M059J (cell line): ENCODE data around the gene ZNF786. TPM values are rescaled to one million over a fixed set of nuclear protein-coding genes. Genes with fewer than 3 reads are reported as not detected.
"Not testable (repeated sequence)": the region's sequence is repeated elsewhere in the genome, so short reads cannot be mapped to it uniquely, and the experiment has no call there.

Experiments
- DNase-seq: peaks from one replicate; pipeline ENCODE4 v3.0.0-alpha.2; 2012; ENCODE audit warnings: low read depth
- total RNA-seq: library from RNA; depleted of rRNA; stranded (reverse); fragments of >200 nt; shearing (Covaris generic); gene quantifications from 2 replicates; pipeline ENCODE4 v1.2.3, GENCODE V29; 2014

The ZNF786 gene
- total RNA-seq, 1 experiment from 2014 or later = 3.9 TPM

- no peak for DNase-seq
Measured at GRCh38 chr7:149077594-149077993, 12.9 kb downstream of the ZNF786 start.

GRCh38 chr7:149075286-149075685 is 15.2 kb downstream of the ZNF786 start:
- DNase-seq = no peak

DNA sequence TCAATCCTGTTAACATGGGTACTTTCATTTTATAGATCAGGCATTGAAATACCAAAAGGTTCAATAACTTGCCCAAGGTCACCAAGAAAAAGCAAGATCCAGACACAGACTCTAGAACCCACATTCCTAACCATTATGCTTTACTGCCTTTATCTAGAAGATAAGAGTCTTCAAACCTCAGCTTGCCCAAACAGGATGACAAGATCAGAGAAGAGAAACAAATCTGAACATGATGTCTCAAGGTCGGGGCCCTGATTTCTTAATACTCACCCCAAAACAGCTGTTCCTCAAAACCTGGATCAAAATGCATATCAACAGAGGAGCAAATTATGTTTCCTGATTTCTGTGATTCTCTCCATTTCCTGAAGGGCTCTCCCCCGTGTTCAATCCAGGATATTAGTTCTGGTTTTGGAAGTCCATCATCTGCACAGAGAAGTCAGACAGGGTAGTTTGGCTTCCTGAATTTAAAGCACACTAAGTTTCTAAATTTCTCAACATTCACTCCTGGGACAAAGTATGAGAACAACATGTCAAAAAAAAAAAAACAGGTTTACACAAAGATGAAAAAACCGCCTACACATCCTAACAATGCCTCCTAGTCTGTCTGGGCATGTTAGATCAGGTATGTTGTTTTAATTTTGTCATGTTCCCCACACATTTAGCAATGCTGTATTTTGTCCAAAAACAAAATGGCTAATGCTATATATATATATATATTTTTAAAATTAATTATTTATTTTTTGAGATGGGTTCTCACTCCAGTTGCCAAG is 16.2 kb downstream of the ZNF786 start:
- no peak for DNase-seq

DNA sequence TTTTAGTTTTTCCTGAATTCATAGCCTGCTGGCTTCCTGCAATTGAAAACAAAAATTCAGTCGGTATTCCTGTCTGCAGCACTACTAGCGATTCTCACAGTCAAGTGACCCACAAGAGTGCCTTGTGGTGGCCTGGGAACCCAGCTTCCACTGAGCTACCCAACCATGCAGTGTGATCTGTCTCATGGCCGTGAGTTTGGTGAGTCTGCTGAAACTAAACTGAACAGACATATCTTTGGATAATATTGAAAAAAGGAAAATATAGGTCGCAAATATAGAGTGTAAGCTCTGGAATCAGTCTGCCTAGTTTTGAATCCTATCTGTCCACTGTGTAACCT is 18.1 kb downstream of the ZNF786 start:
- no peak for DNase-seq

GRCh38 chr7:149071641-149072437 is 18.7 kb downstream of the ZNF786 start:
- no peak for DNase-seq

DNA sequence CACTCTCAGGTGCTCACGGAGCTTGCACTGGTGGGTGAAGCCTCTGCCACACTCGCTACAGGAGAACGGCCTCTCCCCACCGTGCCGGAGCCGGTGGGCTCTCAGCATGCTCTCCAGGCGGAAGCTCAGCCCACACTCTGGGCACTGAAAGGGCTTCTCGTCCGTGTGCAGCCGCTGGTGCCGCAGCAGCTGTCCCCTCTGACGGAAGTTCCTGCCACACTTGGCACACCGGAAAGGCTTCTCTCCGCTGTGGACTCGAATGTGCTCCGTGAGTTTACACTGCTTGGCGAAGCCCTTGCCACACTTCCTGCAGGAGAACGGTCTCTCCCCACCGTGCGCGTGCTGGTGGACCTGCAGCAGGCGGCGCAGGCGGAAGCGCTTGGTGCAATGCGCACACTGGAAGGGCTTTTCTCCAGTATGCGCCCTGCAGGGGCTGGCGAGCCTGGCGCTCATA is 19.3 kb downstream of the ZNF786 start:
- no peak for DNase-seq

- DNase-seq = no peak
Measured at GRCh38 chr7:149070372-149071125, 20.0 kb downstream of the ZNF786 start.

GRCh38 chr7:149067869-149068268 is 22.6 kb downstream of the ZNF786 start:
- no peak for DNase-seq

GRCh38 chr7:149063476-149063875 is 27.0 kb downstream of the ZNF786 start:
- no peak for DNase-seq

DNA sequence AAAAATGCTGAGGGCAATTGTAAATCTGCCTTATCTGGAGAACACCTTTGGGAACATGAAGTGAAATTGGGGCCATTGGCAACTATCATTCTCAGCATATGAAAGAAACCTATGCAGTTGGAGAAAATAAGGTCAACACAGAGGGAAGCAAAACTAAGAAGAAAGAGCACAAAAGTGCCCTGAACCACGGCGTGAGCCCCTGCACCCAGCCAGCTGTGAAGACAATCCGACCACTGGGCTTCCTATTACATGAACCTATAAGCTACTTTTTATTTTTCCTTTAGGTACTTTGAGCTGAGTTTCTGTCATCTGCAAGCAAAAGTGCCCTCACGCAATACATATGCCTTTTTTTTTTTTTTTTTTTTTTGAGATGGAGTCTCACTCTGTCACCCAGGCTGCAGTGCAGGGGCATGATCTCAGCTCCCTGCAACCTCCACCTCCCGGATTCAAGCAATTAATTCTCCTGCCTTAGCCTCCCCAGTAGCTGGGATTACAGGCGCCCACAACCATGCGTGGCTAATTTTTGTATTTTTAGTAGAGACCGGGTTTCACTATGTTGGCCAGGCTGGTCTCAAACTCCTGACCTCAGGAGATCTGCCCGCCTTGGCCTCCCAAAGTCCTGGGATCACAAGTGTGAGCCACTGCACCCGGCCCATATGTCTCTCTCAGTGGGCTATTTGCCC is 28.2 kb downstream of the ZNF786 start:
- DNase-seq = not testable (repeated sequence)

DNA sequence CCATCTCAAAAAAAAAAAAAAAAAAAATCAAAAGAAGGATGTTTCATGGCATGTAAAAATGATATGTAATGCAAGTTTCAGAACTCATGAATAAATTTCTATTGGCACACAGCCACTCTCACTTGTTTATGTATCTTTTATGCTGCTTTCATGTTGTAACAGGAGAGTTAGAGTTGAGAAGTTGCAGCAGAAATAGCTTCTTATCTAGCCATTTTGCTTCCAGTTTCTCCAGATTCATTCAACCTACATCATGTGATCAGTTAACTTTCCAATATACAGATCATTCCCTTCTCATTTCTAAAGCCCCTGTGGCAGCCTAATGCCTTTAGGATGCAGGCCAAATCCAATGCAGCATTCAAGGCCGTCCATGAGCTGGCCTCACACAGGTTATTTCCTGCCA is 30.4 kb downstream of the ZNF786 start:
- DNase-seq = no peak

GRCh38 chr7:149053885-149054284 is 36.6 kb downstream of the ZNF786 start:
- no peak for DNase-seq

- DNase-seq = no peak
Measured at GRCh38 chr7:149053384-149053783, 37.1 kb downstream of the ZNF786 start.

GRCh38 chr7:149050941-149051340 is 39.6 kb downstream of the ZNF786 start:
- DNase-seq = peak; percentile 49

- DNase-seq = no peak
Measured at GRCh38 chr7:149048805-149049204, 41.7 kb downstream of the ZNF786 start.

GRCh38 chr7:149046416-149046815 is 44.1 kb downstream of the ZNF786 start:
- no peak for DNase-seq

GRCh38 chr7:149043936-149044335 is 46.6 kb downstream of the ZNF786 start:
- DNase-seq = no peak

GRCh38 chr7:149041350-149041749 is 49.2 kb downstream of the ZNF786 start:
- DNase-seq = no peak

DNA sequence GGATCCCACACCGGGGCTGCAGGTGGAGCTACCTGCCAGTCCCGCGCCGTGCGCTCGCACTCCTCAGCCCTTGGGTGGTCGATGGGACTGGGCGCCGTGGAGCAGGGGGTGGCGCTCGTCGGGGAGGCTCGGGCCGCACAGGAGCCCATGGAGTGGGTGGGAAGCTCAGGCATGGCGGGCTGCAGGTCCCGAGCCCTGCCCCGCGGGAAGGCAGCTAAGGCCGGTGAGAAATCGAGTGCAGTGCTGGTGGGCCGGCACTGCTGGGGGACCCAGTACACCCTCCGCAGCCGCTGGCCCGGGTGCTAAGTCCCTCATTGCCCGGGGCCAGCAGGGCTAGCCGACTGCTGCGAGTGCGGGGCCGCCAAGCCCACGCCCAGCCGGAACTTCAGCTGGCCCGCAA is 51.9 kb downstream of the ZNF786 start:
- not testable (repeated sequence) for DNase-seq

DNA sequence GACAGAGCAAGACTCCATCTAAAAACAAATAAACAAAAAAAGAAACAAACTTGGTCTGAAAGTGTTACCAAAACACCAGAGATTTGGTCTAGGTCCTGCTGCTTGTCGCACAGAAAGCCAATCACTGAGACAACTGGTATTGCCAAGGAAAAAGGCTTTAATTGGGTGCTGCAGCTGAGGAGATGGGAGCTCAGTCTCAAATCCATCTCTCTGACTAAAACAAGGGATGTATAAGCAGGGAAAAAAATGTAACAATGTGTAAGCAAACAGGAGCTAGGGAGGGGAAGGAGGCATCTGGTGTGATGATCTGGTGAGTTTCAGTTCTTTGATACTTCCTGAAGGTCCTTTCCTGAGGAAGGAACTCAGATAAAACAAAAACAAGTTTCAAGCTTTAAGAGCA is 53.8 kb downstream of the ZNF786 start:
- DNase-seq = no peak

DNA sequence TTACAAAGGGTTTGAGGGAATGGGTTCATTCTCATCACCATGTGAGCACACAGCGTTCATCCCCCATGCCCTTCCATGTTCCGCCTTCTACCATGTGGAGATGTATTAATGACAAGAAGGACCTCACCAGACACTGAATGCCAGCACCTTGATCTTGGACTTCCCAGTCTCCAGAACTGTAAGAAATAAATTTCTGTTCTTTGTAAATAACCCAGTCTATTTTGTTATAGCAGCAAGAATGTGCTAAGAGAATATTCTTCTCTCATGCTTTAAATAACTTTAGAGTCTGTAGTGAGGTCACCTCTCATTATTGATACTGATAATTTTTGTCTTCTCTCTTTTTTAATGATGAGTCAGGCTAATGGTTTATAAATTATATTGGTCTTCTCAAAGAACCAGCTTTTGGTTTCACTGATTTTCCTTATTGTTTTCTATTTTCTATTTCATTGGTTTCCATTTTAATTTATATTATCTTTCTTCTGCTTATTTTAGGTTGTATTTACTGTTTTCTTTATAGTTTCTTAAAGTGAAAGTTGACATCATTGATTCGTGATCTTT is 59.1 kb downstream of the ZNF786 start:
- no peak for DNase-seq

DNA sequence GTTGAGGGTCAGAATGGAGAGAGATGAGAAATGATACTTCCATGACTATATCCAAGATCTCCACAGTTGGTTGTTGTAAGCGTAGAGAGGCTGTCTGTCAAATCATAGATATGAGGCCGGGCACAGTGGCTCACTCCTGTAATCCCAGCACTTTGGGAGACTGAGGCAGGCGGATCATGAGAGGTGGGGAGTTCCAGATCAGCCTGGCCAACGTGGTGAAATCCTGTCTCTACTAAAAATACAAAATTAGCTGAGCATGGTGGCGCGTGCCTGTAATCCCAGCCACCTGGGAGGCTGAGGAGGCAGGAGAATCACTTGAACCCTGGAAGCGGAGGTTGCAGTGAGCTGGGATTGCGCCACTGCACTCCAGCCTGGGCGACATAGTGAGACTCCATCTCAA is 60.1 kb downstream of the ZNF786 start:
- not testable (repeated sequence) for DNase-seq
